IMR-90 (cell line): ENCODE data around the gene RNFT2. TPM values are rescaled to one million over a fixed set of nuclear protein-coding genes. Genes with fewer than 3 reads are reported as not detected.
A peak's percentile ranks its signal among the peaks of the same experiment; 100 is the strongest.

Source experiments
- ATAC-seq: fragments of 200-7000 bp; cut with Tn5 transposase; 2 replicates; pipeline ENCODE4 v1.9.1; 2020; ENCODE audit warnings: low read depth, mild to moderate bottlenecking, moderate library complexity
- Bru-seq: library from RNA; stranded (reverse); fragments of 400-500 nt; gene quantifications from one replicate; lab custom pipeline; 2021; lab: Mats Ljungman, UMichigan
- BruChase-seq, 2 experiments: library from RNA; stranded (reverse); fragments of 400-500 nt; gene quantifications; one replicate each; lab custom pipeline; 2021; lab: Mats Ljungman, UMichigan
- BruUV-seq: library from RNA; stranded (reverse); fragments of 400-500 nt; replicated peaks from 2 replicates; lab custom pipeline; 2021; lab: Mats Ljungman, UMichigan
- CTCF ChIA-PET: fragments of 300-600 bp; formaldehyde crosslinking; extraction: SDS; loops from one replicate; lab custom pipeline; 2021; ENCODE audit warnings: antibody characterized with exemption; lab: Yijun Ruan, JAX
- POLR2A ChIA-PET: fragments of 300-600 bp; sonication (Branson Sonifier 250); formaldehyde crosslinking; loops from one replicate; lab custom pipeline; 2022; ENCODE audit warnings: antibody characterized with exemption; ENCODE audit not compliant: unreplicated experiment; lab: Charles Lee
- DNase-seq: peaks from one replicate; pipeline ENCODE4 v3.0.0; 2013
- H2AFZ ChIP-seq: replicated peaks from 2 replicates; pipeline ENCODE3; 2013; ENCODE audit warnings: low read length, mild to moderate bottlenecking; ENCODE audit not compliant: poor library complexity
- H2AK5ac ChIP-seq: 2 replicates; pipeline ENCODE4 v1.6.1; 2013; ENCODE audit warnings: low read depth, low read length, inconsistent platforms
- H2AK9ac ChIP-seq: replicated peaks from 2 replicates; pipeline ENCODE3; 2013; ENCODE audit warnings: mild to moderate bottlenecking, low read depth, low read length, moderate library complexity; ENCODE audit not compliant: poor library complexity
- H2BK120ac ChIP-seq: 2 replicates; pipeline ENCODE4 v1.6.1; 2013; ENCODE audit warnings: low read depth, low read length, inconsistent platforms
- H2BK15ac ChIP-seq: 3 replicates; pipeline ENCODE4 v1.6.1; 2013; ENCODE audit warnings: low read depth, low read length, inconsistent platforms
- H2BK20ac ChIP-seq: 2 replicates; pipeline ENCODE4 v1.6.1; 2013; ENCODE audit warnings: low read depth, mild to moderate bottlenecking, inconsistent platforms, low read length, moderate library complexity
- H2BK5ac ChIP-seq: 2 replicates; pipeline ENCODE4 v1.6.1; 2013; ENCODE audit warnings: mild to moderate bottlenecking, low read depth, low read length, inconsistent platforms; ENCODE audit not compliant: poor library complexity, severe bottlenecking
- H3K14ac ChIP-seq: replicated peaks from 2 replicates; pipeline ENCODE4 v1.6.1; 2013; ENCODE audit warnings: low read depth, low read length, inconsistent platforms
- H3K18ac ChIP-seq: 2 replicates; pipeline ENCODE4 v1.6.1; 2013; ENCODE audit warnings: low read depth, low read length, control low read depth
- H3K23ac ChIP-seq: 2 replicates; pipeline ENCODE4 v1.6.1; 2013; ENCODE audit warnings: low read depth, low read length, inconsistent platforms
- H3K27ac ChIP-seq: 2 replicates; pipeline ENCODE4 v1.5.1; 2013; ENCODE audit warnings: mild to moderate bottlenecking, control low read depth, low read length; ENCODE audit not compliant: insufficient read depth
- H3K27me3 ChIP-seq: 2 replicates; pipeline ENCODE4 v1.6.1; 2013; ENCODE audit warnings: low read length; ENCODE audit not compliant: control insufficient read depth, insufficient read depth
- H3K36me3 ChIP-seq: 2 replicates; pipeline ENCODE4 v1.6.1; 2013; ENCODE audit warnings: low read length, mixed read lengths; ENCODE audit not compliant: control insufficient read depth, insufficient read depth
- H3K4ac ChIP-seq: 2 replicates; pipeline ENCODE4 v1.6.1; 2013; ENCODE audit warnings: low read depth, low read length, inconsistent platforms
- H3K4me1 ChIP-seq: 2 replicates; pipeline ENCODE4 v1.6.1; 2013; ENCODE audit warnings: low read length, mixed read lengths; ENCODE audit not compliant: control insufficient read depth, insufficient read depth
- H3K4me2 ChIP-seq: 2 replicates; pipeline ENCODE4 v1.6.1; 2013; ENCODE audit warnings: low read depth, mild to moderate bottlenecking, control low read depth, low read length, moderate library complexity
- H3K4me3 ChIP-seq: 2 replicates; pipeline ENCODE4 v1.5.1; 2013; ENCODE audit warnings: low read depth, mild to moderate bottlenecking, control low read depth, low read length, moderate library complexity; ENCODE audit not compliant: insufficient read depth
- H3K56ac ChIP-seq: 2 replicates; pipeline ENCODE4 v1.6.1; 2013; ENCODE audit warnings: low read length, inconsistent platforms; ENCODE audit not compliant: insufficient read depth; ENCODE audit errors: extremely low read depth
- H3K79me1 ChIP-seq, 2 experiments: 2 replicates each; pipeline ENCODE4 v1.6.1; 2013; ENCODE audit warnings: low read length in 2 of 2, inconsistent platforms in 1 of 2, low read depth in 1 of 2
- H3K9ac ChIP-seq: 2 replicates; pipeline ENCODE4 v1.6.1; 2013; ENCODE audit warnings: low read depth, low read length, control low read depth
- H3K9me1 ChIP-seq: 2 replicates; pipeline ENCODE4 v1.6.1; 2013; ENCODE audit warnings: low read length, inconsistent platforms; ENCODE audit not compliant: insufficient read depth
- H3K9me3 ChIP-seq: 2 replicates; pipeline ENCODE4 v1.6.1; 2013; ENCODE audit warnings: low read length; ENCODE audit not compliant: control insufficient read depth, insufficient read depth
- H4K20me1 ChIP-seq: 2 replicates; pipeline ENCODE4 v1.6.1; 2013; ENCODE audit warnings: low read length, inconsistent platforms; ENCODE audit not compliant: insufficient read depth
- H4K5ac ChIP-seq: 2 replicates; pipeline ENCODE4 v1.6.1; 2013; ENCODE audit warnings: mild to moderate bottlenecking, low read depth, low read length, control low read depth
- H4K8ac ChIP-seq, 2 experiments: 2 replicates each; pipeline ENCODE4 v1.6.1; 2013; ENCODE audit warnings: low read depth in 2 of 2, low read length in 2 of 2, control low read depth in 1 of 2, inconsistent platforms in 1 of 2
- H4K91ac ChIP-seq: 2 replicates; pipeline ENCODE4 v1.6.1; 2013; ENCODE audit warnings: low read depth, low read length, inconsistent platforms; ENCODE audit not compliant: insufficient read depth
- BHLHE40 ChIP-seq: fragments of 150-350 bp; IDR thresholded peaks from 2 replicates; pipeline ENCODE4 v1.6.1; 2016; ENCODE audit warnings: mild to moderate bottlenecking, low read depth, low read length
- CHD1 ChIP-seq: IDR thresholded peaks from 2 replicates; pipeline ENCODE4 v1.6.1; 2012; ENCODE audit warnings: low read depth, low read length, improper control_type of control experiment
- ELK1 ChIP-seq: fragments of 150-350 bp; IDR thresholded peaks from 2 replicates; pipeline ENCODE4 v1.6.1; 2016; ENCODE audit warnings: low read depth, mild to moderate bottlenecking, low read length, moderate library complexity, borderline replicate concordance
- FOS ChIP-seq: fragments of 150-350 bp; IDR thresholded peaks from 2 replicates; pipeline ENCODE4 v1.6.1; 2016; ENCODE audit warnings: low read depth, low read length
- MXI1 ChIP-seq: IDR thresholded peaks from 2 replicates; pipeline ENCODE4 v1.6.1; 2012; ENCODE audit warnings: low read depth, mild to moderate bottlenecking, low read length, moderate library complexity, borderline replicate concordance
- POLR2A ChIP-seq: IDR thresholded peaks from 2 replicates; pipeline ENCODE4 v1.6.1; 2012; ENCODE audit warnings: mild to moderate bottlenecking, low read depth, low read length
- RAD21 ChIP-seq: IDR thresholded peaks from 2 replicates; pipeline ENCODE4 v1.6.1; 2012; ENCODE audit warnings: low read length, improper control_type of control experiment
- RCOR1 ChIP-seq: IDR thresholded peaks from 2 replicates; pipeline ENCODE4 v1.6.1; 2012; ENCODE audit warnings: mild to moderate bottlenecking, low read length, improper control_type of control experiment; ENCODE audit not compliant: insufficient replicate concordance
- RFX5 ChIP-seq: IDR thresholded peaks from 2 replicates; pipeline ENCODE4 v1.8.0; 2012; ENCODE audit warnings: low read depth, mild to moderate bottlenecking, low read length, moderate library complexity
- WGBS, 2 experiments: methylation state at CpG; one replicate each; pipeline versions ENCODE4 v1.1.5 to v1.1.7; 2013; ENCODE audit warnings: missing lambda C conversion rate in 2 of 2; ENCODE audit not compliant: insufficient read length in 1 of 2; ENCODE audit errors: extremely low coverage in 2 of 2; 5-methylcytosine and 5-hydroxymethylcytosine counted together
- dilution Hi-C: fragments of 300-500 bp; cut with HindIII; formaldehyde crosslinking; loops from one replicate; pipeline ENCODE4 v1.14.3; 2018; ENCODE audit warnings: low sequenced_read_pairs; ENCODE audit not compliant: unreplicated experiment
- in situ Hi-C: fragments of 300-500 bp; cut with MboI; formaldehyde crosslinking; loops from 3 replicates; pipeline ENCODE4 v1.14.3; 2019; ENCODE audit warnings: low sequenced_read_pairs, inconsistent platforms, mixed read lengths
- intact Hi-C: fragments of 100-400 bp; cut with micrococcal nuclease; formaldehyde crosslinking; loops from 2 replicates; pipeline ENCODE4 v1.10.0; 2022
- long read RNA-seq: library from polyadenylated mRNA; unstranded; transcript quantifications from one replicate; pipeline ENCODE4 v2.0.0, GENCODE V29; 2021; ENCODE audit not compliant: unreplicated experiment
- polyA plus RNA-seq, 3 experiments: library from polyadenylated mRNA; depleted of rRNA; stranded (reverse); fragments of >200 nt; gene quantifications; 2 replicates each; pipeline ENCODE4 v1.2.3, GENCODE V29; 2012; ENCODE audit warnings: low replicate concordance in 1 of 3
- total RNA-seq: library from RNA; depleted of rRNA; stranded (reverse); fragments of >200 nt; gene quantifications from 2 replicates; pipeline ENCODE4 v1.2.3, GENCODE V29; 2012; rRNA removed
- TF ChIP-seq, protein P1 (sequence below): conservative IDR thresholded peaks from 2 replicates; pipeline ENCODE4 v1.5.1; 2012; ENCODE audit warnings: mild to moderate bottlenecking, low read depth, low read length, improper control_type of control experiment

Gene RNFT2, protein sequence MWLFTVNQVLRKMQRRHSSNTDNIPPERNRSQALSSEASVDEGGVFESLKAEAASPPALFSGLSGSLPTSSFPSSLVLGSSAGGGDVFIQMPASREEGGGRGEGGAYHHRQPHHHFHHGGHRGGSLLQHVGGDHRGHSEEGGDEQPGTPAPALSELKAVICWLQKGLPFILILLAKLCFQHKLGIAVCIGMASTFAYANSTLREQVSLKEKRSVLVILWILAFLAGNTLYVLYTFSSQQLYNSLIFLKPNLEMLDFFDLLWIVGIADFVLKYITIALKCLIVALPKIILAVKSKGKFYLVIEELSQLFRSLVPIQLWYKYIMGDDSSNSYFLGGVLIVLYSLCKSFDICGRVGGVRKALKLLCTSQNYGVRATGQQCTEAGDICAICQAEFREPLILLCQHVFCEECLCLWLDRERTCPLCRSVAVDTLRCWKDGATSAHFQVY
- 1.7 and 2.3 TPM in 2 replicates for total RNA-seq
- 1.5 and 1.6 TPM in 2 replicates for polyA plus RNA-seq (2012; rRNA removed)
- polyA plus RNA-seq (2012; cell fraction: cytosol; rRNA removed) = 0.75 and 0.86 TPM in 2 replicates
- 1.3 and 1.4 TPM in 2 replicates for polyA plus RNA-seq (2012; cell fraction: nucleus; rRNA removed; ENCODE audit: low replicate concordance)
- Bru-seq, nascent RNA = percentile 33 among the genes with signal in this experiment
- percentile 34 among the genes with signal in this experiment for BruChase-seq, experiment 1, labeled RNA remaining after a 6-hour chase
- BruChase-seq, experiment 2, labeled RNA remaining after a 2-hour chase = percentile 24 among the genes with signal in this experiment
- long read RNA-seq = 0 reads

DNA sequence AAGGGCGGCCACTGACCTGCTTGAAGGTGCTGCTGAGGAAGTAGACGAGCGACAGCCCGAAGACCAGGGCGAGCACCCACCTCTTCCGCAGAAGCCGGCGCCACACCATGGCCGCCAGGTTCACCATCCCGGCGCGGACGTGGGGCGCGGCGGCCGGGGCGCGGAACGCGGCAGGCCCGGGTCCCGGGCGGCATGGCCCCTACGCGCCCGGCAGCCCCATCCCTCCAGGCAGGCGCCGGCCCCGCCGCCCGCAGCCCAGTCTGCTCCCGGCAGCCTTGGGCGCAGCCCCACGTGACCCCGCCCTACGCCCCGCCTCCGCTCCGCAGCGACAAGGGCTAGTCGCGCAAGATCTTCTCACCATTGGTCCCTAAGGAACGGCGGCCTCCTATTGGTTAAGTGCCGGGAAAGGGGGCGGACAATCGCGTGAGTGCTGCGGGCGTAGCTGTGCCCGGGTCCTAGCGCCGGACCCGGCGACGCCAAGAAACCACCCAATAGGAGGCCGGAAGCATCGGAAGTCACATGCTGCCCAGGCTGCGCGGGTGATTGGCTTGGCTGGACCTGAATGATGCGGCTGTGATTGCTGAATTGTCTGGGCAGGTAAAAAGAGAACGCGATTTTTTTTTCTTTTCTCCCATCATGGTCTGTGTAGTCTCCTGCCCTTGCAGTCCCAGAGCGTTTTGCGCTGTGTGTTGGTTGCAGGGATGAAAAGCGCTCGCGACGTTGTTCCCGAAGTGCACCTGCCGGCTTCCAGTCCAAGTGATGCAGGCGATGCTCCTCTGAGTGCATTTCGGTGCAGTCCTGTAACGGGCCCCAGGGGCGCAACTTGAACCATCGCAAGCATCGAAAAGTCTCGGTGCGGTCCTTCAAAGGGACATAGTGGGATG is at the start of gene RNFT2, which contains the start of gene SPRING1:
TSS of gene RNFT2 (plus strand) at position 542 of the 884 bp plus-strand sequence. CDS start 2,183 bp downstream, outside the sequence.
TSS of gene SPRING1 (minus strand) at position 296 of the 884 bp plus-strand sequence. CDS start at position 127, 169 bp downstream.
- peak within 1 kb of the TSS; percentile 79 to 87 for H4K8ac ChIP-seq
- intact Hi-C loops = loop anchor here (1.0 to 2.0 kb wide), 2 partner anchors 81 to 173 kb away; partner anchors contain the start of gene FBXW8
- H2BK5ac ChIP-seq = peak within 1 kb of the TSS; percentile 44
- H3K23ac ChIP-seq = peak within 1 kb of the TSS; percentile 98
- peak within 1 kb of the TSS; percentile 92 for H2AK9ac ChIP-seq
- H3K9me3 ChIP-seq = no peaks in the 10 kb centered on the region
- H3K4me2 ChIP-seq = peak within 1 kb of the TSS; percentile 92
- 0 out of 2 replicates have a peak, but pooled peaks cover 2% of the 10 kb centered on the region for H3K9me1 ChIP-seq
- no peak within 1 kb of the TSS for H2BK20ac ChIP-seq
- ChIA-PET POLR2A (no interaction called here), CTCF (no interaction called here)
- peak within 1 kb of the TSS; percentile 60 for H3K27ac ChIP-seq
- peaks cover 8 to 33% of the 10 kb centered on the region in 2 experiments; a peak in 3 of 4 replicates for H3K79me1 ChIP-seq
- H4K20me1 ChIP-seq = peaks cover 3% of the 10 kb centered on the region; the same call in 1 of the 2 replicates
- H2BK120ac ChIP-seq = peak within 1 kb of the TSS; percentile 27; the same call in 1 of the 2 replicates
- H3K4ac ChIP-seq = peak within 1 kb of the TSS; percentile 87
- peaks cover 1% of the 10 kb centered on the region for H3K36me3 ChIP-seq
- in situ Hi-C loops = no loop called here
- H2BK15ac ChIP-seq = no peak within 1 kb of the TSS
- no TSS peak for BruUV-seq
- dilution Hi-C loops = no loop called here
- peak within 1 kb of the TSS; percentile 96 for H3K14ac ChIP-seq
- peak within 1 kb of the TSS; percentile 79 for H3K4me3 ChIP-seq
- no peaks in the 10 kb centered on the region for H3K27me3 ChIP-seq
- H3K56ac ChIP-seq = 0 out of 2 replicates have a peak within 1 kb of the TSS, but pooled peaks have one; percentile 10
- peaks cover 2% of the 10 kb centered on the region; the same call in 1 of the 2 replicates for H3K4me1 ChIP-seq
- peak within 1 kb of the TSS; percentile 93 for H2AK5ac ChIP-seq
- peak within 1 kb of the TSS; percentile 96 for H2AFZ ChIP-seq
- peak within 1 kb of the TSS; percentile 94 for H3K9ac ChIP-seq
- peak within 1 kb of the TSS; percentile 52 for H4K91ac ChIP-seq
- H4K5ac ChIP-seq = peak within 1 kb of the TSS; percentile 22
- H3K18ac ChIP-seq = 0 out of 2 replicates have a peak within 1 kb of the TSS, but pooled peaks have one; percentile 21
- WGBS, 2 experiments = 1% methylated on average over 44 of the region's 80 CpGs; no CpG with 5 or more reads in 1 of the 2 experiments
- ATAC-seq (peak; percentile 99), DNase-seq (peak; percentile 99)
- peak; percentile 87 for TF ChIP-seq POLR2A
- TF ChIP-seq FOS = peak; percentile 17; the same call in 1 of the 2 replicates
- TF ChIP-seq RCOR1 = peak; percentile 83
- no peak for TF ChIP-seq ELK1
- TF ChIP-seq, protein P1, sequence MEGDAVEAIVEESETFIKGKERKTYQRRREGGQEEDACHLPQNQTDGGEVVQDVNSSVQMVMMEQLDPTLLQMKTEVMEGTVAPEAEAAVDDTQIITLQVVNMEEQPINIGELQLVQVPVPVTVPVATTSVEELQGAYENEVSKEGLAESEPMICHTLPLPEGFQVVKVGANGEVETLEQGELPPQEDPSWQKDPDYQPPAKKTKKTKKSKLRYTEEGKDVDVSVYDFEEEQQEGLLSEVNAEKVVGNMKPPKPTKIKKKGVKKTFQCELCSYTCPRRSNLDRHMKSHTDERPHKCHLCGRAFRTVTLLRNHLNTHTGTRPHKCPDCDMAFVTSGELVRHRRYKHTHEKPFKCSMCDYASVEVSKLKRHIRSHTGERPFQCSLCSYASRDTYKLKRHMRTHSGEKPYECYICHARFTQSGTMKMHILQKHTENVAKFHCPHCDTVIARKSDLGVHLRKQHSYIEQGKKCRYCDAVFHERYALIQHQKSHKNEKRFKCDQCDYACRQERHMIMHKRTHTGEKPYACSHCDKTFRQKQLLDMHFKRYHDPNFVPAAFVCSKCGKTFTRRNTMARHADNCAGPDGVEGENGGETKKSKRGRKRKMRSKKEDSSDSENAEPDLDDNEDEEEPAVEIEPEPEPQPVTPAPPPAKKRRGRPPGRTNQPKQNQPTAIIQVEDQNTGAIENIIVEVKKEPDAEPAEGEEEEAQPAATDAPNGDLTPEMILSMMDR = 0 out of 2 replicates have a peak, but pooled peaks have one; percentile 6
- TF ChIP-seq RAD21 = 0 out of 2 replicates have a peak, but pooled peaks have one; percentile 3
- TF ChIP-seq BHLHE40 = peak; percentile 96
- TF ChIP-seq MXI1 = peak; percentile 73; the same call in 1 of the 2 replicates
- TF ChIP-seq CHD1 = no peak
- 0 out of 2 replicates have a peak, but pooled peaks have one; percentile 20 for TF ChIP-seq RFX5
